ENCODE results near the gene HEATR5A. TPM values are rescaled to one million over a fixed set of nuclear protein-coding genes. Genes with fewer than 3 reads are reported as not detected.

The HEATR5A gene
- total and polyA plus RNA-seq, 9 of the 15 experiments (the other 6 are each of a cell fraction or from before 2014, with no cell fraction given): 8.0 to 50.9 (median 23.0) TPM

DNA sequence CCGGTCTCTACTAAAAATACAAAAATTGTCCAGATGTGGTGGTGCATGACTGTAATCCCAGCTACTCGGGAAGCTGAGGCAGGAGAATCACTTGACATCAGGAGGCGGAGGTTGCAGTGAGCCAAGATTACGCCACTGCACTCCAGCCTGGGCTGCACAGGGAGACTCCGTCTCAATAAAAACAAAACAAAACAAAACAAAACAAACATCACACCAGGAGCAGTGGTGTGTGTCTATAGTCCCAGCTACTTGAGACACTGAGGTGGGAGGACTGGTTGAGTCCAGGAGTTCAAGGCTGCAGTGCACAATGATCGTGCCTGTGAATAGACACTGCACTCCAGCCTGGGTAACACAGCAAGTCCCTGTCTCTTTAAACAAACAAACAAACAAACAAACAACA is 123.2 kb downstream of the HEATR5A start:
- WGBS (ENCODE audit: insufficient coverage, low coverage, missing lambda C conversion rate): 86% methylated on average over 5 of the region's 6 CpGs
- no peak for TF ChIP-seq U2AF1 (optimal IDR thresholded peaks at IDR 0.05; ENCODE audit: low read depth, low read length)
- TF ChIP-seq, protein P1, sequence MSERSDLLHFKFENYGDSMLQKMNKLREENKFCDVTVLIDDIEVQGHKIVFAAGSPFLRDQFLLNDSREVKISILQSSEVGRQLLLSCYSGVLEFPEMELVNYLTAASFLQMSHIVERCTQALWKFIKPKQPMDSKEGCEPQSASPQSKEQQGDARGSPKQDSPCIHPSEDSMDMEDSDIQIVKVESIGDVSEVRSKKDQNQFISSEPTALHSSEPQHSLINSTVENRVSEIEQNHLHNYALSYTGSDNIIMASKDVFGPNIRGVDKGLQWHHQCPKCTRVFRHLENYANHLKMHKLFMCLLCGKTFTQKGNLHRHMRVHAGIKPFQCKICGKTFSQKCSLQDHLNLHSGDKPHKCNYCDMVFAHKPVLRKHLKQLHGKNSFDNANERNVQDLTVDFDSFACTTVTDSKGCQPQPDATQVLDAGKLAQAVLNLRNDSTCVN (CRISPR knock-in tag; IDR thresholded peaks at IDR 0.05): no peak
- no peak for TF ChIP-seq CBX1 (IDR thresholded peaks at IDR 0.05; ENCODE audit: low read depth)
- no peak for TF ChIP-seq ZNF717 (CRISPR knock-in tag; IDR thresholded peaks at IDR 0.05)
- no peak for TF ChIP-seq GTF2F1 (IDR thresholded peaks at IDR 0.05; ENCODE audit: low read depth, low read length)
- no peak for TF ChIP-seq CBX8 (IDR thresholded peaks at IDR 0.05; ENCODE audit: borderline replicate concordance, extremely low read depth, low read depth, low read length, poor library complexity, severe bottlenecking)
- TF ChIP-seq ZNF316 (IDR thresholded peaks at IDR 0.05): no peak
- TF ChIP-seq, protein P2, sequence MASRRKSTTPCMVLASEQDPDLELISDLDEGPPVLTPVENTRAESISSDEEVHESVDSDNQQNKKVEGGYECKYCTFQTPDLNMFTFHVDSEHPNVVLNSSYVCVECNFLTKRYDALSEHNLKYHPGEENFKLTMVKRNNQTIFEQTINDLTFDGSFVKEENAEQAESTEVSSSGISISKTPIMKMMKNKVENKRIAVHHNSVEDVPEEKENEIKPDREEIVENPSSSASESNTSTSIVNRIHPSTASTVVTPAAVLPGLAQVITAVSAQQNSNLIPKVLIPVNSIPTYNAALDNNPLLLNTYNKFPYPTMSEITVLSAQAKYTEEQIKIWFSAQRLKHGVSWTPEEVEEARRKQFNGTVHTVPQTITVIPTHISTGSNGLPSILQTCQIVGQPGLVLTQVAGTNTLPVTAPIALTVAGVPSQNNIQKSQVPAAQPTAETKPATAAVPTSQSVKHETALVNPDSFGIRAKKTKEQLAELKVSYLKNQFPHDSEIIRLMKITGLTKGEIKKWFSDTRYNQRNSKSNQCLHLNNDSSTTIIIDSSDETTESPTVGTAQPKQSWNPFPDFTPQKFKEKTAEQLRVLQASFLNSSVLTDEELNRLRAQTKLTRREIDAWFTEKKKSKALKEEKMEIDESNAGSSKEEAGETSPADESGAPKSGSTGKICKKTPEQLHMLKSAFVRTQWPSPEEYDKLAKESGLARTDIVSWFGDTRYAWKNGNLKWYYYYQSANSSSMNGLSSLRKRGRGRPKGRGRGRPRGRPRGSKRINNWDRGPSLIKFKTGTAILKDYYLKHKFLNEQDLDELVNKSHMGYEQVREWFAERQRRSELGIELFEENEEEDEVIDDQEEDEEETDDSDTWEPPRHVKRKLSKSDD (conservative IDR thresholded peaks at IDR 0.05; ENCODE audit: low read length): no peak
- no peak for TF ChIP-seq MIER1 (IDR thresholded peaks at IDR 0.05; ENCODE audit: low read depth)
- no peak for TF ChIP-seq XRCC5 (IDR thresholded peaks at IDR 0.05; ENCODE audit: low read depth, low read length)
- no peak for TF ChIP-seq ZNF165 (CRISPR knock-in tag; IDR thresholded peaks at IDR 0.05; ENCODE audit: borderline replicate concordance)
- TF ChIP-seq SAP30 (IDR thresholded peaks at IDR 0.05; ENCODE audit: borderline replicate concordance, insufficient read depth, low read depth, low read length, poor library complexity, severe bottlenecking): no peak
- no peak for TF ChIP-seq NR2C2 (CRISPR knock-in tag; IDR thresholded peaks at IDR 0.05)
- no peak for TF ChIP-seq NR2C2 (tag; IDR thresholded peaks at IDR 0.05)
- no peak for TF ChIP-seq BRD9 (IDR thresholded peaks at IDR 0.05; ENCODE audit: low read depth, partially characterized antibody)
- no peak for TF ChIP-seq LARP7 (IDR thresholded peaks at IDR 0.05)
- TF ChIP-seq, protein P3, sequence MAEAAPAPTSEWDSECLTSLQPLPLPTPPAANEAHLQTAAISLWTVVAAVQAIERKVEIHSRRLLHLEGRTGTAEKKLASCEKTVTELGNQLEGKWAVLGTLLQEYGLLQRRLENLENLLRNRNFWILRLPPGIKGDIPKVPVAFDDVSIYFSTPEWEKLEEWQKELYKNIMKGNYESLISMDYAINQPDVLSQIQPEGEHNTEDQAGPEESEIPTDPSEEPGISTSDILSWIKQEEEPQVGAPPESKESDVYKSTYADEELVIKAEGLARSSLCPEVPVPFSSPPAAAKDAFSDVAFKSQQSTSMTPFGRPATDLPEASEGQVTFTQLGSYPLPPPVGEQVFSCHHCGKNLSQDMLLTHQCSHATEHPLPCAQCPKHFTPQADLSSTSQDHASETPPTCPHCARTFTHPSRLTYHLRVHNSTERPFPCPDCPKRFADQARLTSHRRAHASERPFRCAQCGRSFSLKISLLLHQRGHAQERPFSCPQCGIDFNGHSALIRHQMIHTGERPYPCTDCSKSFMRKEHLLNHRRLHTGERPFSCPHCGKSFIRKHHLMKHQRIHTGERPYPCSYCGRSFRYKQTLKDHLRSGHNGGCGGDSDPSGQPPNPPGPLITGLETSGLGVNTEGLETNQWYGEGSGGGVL (CRISPR knock-in tag; IDR thresholded peaks at IDR 0.05): no peak
- no peak for TF ChIP-seq ETV5 (CRISPR knock-in tag; IDR thresholded peaks at IDR 0.05; ENCODE audit: low read depth)

More for the DNA sequence above, 123.2 kb downstream of the HEATR5A start:
- no peak overlapping the region for H3K4me3 ChIP-seq
- no peak overlapping the region for H3K27ac ChIP-seq (ENCODE audit: extremely low read depth, low read depth, low read length)
- ChIA-PET CTCF (ENCODE audit: low intra/inter-chr PET ratio) (no interaction called here), POLR2A (no interaction called here)
- DNase-seq (ENCODE audit: extremely low read depth in 1 of 4, low spot score in 3 of 4) (no peak), ATAC-seq (no peak), FAIRE-seq (no peak)
- no peaks in the 10 kb centered on the region for H3K4me1 ChIP-seq (replicated peaks in 1 of 2; ENCODE audit: control insufficient read depth in 2 of 2, insufficient read depth in 2 of 2, low read length in 2 of 2)
- no TSS peak for BruUV-seq (replicated peaks)
- intact Hi-C loops (cut with micrococcal nuclease) (no loop called here), in situ Hi-C loops (cut with MboI) (no loop called here)
- H3K27me3 ChIP-seq (ENCODE audit: control insufficient read depth in 2 of 2, insufficient read depth in 2 of 2, low read length in 2 of 2): no peaks in the 10 kb centered on the region
- H3K9me1 ChIP-seq (ENCODE audit: control insufficient read depth, insufficient read depth, low read length): no peaks in the 10 kb centered on the region
- H3K36me3 ChIP-seq (ENCODE audit: control insufficient read depth, insufficient read depth, low read length): peaks cover 8% of the 10 kb centered on the region; the same call in 1 of the 3 replicates
- H3K4me2 ChIP-seq (ENCODE audit: insufficient read depth, low read length): no peak overlapping the region
- no peak overlapping the region for H3K9ac ChIP-seq (ENCODE audit: insufficient read depth in 1 of 2, low read depth in 2 of 2, low read length in 2 of 2)
- no peaks in the 10 kb centered on the region for H3K79me2 ChIP-seq (ENCODE audit: control insufficient read depth, insufficient read depth, low read length)
- H3K9me3 ChIP-seq (replicated peaks; ENCODE audit: control insufficient read depth, insufficient read depth, low read depth, low read length): no peaks in the 10 kb centered on the region
- H2AFZ ChIP-seq (ENCODE audit: low read depth, low read length): no peak overlapping the region
- no peaks in the 10 kb centered on the region for H4K20me1 ChIP-seq (replicated peaks; ENCODE audit: control insufficient read depth, insufficient read depth, low read length)
